NCI-H1092 treated with DMSO at 0.1 percent for 48 hours (cell line): ENCODE results near the gene PNPO.

Experiments used
- DNase-seq: peaks from one replicate; lab custom pipeline; 2025; lab: John Stamatoyannopoulos, UW

The PNPO gene

DNA sequence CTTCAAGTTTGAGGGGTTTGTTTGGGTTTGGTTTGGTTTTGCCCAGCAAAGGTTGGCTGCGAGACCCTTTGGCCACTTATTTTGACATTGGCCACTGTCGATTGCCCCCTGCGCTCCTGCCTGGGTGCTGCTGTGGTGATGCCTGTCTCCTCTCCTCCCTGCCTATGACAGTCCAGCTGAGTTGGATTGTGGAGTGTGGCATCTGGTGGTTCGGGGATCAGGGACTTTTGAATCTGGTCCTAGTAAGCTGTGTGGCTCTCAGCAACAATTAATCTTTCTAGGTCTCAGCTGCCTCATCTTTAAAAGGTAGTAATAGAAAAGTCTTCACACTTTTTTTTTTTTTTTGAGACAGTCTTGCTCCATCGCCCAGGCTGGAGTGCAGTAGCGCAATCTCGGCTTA, 56.7 kb downstream of the PNPO start:
- DNase-seq, result no peak
